ENCODE results near the gene ATP6V1G1.
"Not testable (repeated sequence)": the region's sequence is repeated elsewhere in the genome, so short reads cannot be mapped to it uniquely, and the experiment has no call there.

The ATP6V1G1 gene, protein sequence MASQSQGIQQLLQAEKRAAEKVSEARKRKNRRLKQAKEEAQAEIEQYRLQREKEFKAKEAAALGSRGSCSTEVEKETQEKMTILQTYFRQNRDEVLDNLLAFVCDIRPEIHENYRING

DNA sequence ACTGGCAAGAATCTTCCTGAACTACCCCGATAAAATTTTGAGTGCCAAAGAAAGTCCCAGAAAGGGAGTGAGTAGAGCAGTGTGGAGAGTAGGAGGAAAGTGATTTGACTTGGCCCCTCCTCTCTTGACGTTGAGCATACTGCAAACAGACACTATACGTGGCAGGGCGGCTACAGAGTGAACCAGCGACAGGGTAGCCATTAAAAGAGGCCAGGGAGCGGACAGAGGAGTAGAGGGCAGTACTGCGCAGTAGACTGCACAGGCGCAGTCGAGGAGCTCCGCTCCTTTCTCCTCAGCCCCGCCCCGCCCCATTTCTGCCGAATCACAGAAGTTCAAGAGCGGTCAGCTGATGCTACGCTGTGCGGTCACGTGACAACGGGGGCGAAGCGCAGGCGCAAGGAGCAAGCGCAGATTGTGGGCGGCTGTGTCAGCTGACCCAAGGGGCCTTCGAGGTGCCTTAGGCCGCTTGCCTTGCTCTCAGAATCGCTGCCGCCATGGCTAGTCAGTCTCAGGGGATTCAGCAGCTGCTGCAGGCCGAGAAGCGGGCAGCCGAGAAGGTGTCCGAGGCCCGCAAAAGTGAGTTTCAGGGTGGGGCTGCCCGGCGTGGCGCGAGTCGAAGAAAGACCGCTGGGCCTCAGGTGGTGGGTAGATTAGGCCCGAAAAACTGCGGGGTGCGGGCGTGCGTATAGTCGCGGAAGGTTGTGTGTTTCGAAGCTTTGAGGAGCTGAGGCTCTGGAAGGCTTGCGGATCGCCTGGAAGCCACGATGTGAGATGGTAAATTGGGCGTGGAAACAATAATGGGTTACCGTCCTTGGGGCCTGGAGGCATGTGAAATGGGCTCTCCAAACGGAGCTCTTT lies at the start of gene ATP6V1G1:
Gene ATP6V1G1 (plus strand): TSS at position 425 of the 858 bp plus-strand sequence. CDS start 70 bp downstream, at position 495.
- DNase-seq: peak; percentile 99

DNA sequence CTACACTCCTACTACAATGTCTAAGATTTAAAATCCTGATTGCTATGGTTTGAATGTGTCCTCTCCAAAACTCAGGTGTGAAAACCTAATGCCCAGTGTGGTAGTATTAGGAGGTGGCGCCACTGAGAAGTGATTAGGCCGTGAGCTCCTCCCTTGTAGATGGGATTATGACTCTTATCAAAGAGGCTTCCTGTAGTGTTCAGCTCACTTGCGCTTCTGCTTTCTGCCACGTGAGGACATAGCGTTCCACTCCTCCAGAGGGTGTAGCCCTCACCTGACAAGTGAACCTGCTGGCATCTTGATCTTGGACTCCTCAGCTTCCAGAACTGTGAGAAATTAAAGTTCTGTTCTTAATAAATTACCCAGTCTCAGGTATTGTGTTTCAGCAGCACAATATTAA lies 49.3 kb upstream of the ATP6V1G1 start:
- peak; percentile 48 for DNase-seq

DNA sequence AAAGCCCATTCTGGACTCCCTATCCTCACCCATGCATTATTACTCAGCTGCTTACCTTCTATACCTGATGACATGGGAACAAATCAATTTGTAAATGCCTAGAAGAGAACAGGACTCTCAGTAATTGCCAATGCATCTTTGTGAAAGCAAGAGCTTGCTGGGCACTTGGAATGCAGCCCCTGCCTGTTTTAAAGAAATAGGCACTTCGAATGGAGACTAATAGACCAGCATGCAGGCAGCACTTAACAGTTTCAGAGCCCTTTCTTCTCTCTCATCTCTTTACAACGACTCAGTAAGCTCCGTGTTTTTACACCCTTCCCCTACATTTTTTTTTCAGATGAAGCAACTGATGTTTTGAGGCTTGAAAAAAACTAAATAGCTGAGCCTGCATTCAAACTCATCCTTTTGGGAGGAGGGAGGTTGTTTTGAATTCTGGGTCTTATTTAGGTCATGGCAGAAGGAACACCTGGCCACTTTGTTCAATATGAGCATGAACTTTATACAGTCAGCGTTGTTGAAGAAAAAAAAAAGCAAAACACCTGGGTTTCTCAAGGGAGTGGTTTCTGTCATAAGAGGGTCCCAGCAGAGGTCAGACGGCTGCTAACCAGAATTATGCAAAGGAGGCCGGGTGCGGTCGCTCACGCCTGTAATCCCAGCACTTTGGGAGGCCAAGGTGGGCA lies 47.7 kb upstream of the ATP6V1G1 start:
- no peak for DNase-seq

DNA sequence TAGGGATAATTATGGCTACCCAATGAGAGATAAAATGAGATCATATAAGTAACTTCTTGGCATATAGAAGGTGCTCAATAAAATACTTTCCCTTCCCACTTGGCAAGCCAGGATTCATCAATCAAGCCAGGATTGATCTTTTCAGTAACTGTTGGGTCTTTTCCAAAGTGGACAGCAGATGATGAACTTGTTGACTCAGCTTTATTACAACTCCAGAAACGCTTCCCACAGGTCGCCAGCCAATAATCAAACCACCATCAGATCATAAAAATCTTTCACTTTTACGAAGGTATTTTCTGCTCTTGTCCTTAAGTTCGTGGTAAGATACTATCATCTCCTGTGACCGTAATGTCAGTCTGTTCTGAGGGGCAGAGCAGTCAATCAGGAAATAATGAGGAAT lies 42.5 kb upstream of the ATP6V1G1 start:
- DNase-seq: no peak

DNA sequence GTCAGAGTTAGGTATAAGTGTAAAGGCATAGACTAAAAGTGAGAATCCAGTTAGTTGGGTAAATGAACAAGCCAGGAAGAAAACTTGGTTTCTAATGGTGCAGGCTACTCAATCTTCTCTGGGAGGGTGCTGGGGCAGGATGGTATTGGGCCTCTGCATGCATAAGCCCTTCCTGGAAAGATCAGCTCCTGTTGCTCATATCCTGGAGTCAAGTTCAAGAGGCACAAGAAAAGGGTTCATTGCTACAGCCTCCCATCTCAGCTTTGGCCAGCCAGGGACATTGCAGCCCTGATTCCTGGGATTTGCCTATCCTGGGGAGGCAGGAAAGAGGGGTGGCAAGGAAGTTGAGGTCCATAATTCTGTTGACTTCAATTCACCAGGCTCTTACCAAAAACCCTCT lies 40.7 kb upstream of the ATP6V1G1 start:
- DNase-seq: no peak

DNA sequence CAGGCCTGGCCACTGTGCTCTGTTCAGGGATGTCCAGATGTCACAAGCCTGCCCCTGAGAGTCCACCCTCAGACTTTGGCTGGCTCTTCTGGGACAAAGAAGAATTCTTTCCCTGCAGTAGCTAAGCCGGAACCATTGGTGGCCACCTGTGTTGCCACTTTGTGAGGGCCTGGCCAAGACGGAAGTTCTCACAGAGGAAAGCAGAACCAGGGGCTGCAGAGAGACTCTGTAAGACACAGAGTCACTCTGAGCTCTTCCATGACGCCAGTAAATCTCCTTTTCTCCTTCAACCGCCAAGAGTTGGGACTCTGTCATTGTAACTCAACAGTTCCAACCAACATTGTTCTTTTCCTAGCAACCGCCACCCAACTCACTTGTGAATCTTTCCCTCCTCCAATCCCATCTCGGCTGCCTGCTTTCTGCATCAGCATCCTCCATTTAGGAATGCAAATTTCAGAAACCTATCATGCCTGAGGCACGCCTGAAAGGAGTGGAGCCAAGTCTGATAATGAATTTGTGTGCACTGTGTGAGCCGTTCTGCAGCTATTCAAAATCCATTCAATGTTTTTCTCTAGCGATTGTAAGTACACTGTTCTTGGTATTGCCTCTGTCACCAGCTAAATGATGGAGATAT lies 37.8 kb upstream of the ATP6V1G1 start:
- no peak for DNase-seq

DNA sequence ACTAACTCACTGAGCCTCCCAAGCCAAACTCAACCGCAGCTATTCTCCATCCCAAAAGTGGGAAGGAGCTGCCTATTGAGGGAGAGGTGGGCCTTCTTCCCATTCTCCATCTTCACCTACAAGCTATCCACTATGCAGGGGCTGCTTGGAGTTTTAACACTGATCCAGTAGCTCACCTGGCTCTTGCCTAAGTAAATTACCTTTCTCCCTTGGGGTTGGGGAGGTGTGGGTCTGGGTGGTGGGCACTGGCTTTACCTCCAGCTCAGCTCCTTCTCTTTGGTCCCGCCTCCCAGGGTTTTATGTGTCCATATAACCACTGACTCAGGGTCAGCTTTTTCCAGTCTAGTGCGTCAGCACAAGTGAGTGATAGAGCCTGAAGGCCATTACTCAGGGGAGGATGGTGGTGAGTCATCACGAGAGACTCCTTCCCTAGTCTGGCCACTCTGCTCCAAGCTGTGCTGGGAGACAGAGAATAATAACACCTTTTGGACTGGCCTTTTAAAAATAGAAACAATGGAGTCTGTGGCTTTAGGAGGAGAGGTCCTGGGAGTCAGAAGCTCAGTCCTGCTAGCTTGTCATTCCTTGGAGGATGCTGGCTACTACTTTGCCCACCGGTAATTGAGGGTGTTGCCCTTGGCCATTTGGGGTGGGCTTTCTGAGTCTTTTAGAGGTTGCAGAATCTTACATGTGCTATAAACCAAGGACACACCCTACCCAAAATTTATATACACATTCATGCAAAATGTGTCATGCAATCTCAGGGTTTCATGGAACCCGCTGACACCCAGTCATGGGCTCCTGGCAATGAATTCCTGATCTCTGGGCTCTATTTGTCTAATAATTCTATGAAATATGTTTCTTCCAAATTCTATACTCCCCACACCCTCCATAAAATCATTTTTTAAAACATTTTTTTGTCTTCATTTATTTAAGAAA lies 35.6 kb upstream of the ATP6V1G1 start:
- peak; percentile 63 for DNase-seq

DNA sequence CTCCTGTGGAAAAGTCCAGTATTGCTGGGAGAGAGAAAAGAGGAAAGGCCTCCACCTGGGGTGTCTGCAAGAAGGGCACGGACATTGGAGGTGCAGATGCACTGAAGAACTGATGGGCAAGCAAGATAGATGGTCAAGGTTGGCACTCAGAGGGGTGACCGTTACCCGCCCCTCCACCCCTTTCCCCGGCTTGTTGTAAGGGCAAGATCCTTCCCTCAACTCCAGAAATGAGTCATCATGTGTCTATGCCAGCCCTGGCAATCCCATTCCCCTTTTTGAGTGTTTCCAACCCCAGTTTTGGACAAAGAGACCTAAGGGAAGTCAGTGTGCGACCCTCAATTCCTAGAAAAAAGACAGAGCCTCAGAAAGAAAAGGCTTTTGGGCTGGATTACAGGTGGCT lies 34.9 kb upstream of the ATP6V1G1 start:
- DNase-seq: no peak

DNA sequence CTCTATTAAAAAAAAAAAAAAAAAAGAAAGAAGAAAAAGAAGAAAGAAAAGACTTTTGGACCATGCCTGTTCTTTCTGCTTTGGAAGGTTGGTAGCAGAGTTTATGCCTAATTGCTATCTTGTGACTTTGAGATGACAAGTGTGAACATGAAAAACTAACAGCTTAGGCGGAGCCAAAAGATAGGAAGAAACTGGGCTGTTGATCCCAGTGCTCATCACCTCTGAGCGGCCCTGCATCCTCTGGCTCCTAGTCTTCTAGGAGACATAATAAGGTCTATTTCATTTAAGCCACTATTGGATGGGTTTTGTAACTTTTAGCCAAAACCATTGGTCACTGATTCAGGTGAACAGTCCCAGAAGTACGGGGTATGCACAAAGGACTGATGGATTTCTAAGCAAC lies 34.4 kb upstream of the ATP6V1G1 start:
- DNase-seq: no peak

DNA sequence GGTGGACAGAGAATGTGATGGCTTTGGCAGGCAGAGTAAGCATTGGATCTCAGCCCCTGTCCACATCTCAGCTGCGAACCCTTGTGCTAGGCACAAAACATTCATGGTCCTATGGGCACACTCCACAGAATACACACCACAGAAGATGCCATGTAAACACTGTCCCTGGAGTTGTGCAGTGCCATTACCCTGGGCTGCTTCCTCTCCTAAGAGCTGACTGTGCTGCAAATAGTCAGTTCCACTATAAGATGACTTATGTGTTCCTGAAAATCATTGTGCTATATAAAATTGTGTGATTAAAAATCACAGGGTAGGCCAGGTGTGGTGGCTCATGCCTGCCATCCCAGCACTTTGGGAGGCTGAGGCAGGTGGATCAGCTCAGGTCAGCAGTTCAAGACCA lies 31.9 kb upstream of the ATP6V1G1 start:
- no peak for DNase-seq

DNA sequence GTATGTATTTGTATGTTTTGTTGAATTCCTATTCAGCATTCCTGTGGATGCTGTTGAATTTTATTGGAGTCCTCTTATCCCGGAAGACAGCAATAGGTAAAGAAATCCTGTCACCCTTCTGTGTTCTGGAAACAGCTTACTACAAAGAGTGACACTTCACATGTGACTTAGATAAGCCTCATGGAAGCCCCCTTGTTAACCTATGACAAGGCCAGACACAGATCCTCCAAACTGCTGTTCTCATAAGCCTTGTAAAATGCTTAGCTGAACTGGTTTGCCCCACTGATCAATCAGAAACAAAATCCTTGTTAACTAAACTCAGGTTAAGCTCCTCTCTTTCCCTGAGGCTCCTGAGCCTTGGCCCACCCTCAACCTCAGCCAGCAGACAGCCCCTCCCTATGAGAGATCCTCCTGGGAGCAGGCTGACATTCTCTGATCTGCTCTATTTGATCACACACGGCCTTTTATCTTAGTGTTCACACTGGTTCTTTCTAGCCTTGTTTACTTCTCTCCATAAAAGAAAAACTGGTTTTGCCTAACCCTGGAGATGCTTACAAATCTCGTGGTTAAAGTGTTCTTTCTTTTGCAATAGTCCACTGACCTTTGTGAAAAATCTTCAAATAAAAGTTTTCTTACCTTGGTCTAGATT lies 29.4 kb upstream of the ATP6V1G1 start:
- DNase-seq: peak; percentile 59

DNA sequence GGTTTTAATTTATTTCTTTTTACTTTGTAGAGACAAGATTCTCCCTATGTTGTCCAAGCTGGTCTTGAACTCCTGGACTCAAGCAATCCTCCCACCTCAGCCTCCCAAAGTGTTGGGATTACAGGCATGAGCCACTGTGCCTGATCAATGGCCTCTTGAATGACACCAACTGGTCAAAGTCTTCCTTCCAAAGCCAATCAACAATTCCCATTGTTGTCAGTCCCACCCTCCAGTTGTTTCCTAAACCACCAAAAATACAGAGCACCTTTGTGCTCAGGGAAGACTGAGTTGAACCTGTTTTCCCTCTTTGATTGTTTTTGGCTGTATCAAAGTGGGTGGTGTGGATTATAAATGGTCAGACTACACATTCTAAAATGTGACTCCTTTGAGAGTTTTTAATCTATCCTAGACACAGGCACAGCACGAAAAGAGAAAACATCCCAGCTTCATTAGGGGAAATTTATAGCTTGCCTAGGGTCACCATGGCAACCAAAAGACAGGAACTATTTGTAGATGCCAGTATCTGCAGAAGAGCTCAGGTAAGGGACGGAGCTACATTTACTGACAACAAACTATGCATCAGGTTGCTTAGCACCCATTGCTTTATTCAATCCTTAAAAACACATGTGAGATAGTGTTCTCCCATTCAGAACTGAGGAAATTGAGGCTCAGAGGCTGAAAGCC lies 27.6 kb upstream of the ATP6V1G1 start:
- DNase-seq: no peak

DNA sequence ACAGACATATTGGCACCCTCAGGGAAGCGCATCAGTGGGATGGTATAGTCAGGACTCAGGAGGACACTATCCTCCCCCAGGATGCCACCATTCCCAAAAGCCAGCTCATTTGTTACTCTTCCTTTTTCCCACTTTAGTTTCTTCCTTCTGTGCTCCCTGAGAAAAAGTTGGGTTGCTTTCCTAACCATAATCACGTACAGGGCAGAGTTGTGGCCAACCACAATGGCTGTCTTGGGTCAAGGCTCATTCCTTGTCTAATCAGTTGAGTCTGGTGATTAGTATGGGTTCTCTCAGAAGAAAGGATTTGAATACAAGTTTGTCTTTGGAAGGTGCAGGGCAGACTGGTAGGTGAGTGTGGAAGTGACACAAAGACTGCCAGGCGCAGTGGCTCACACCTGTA lies 26.6 kb upstream of the ATP6V1G1 start:
- DNase-seq: no peak

DNA sequence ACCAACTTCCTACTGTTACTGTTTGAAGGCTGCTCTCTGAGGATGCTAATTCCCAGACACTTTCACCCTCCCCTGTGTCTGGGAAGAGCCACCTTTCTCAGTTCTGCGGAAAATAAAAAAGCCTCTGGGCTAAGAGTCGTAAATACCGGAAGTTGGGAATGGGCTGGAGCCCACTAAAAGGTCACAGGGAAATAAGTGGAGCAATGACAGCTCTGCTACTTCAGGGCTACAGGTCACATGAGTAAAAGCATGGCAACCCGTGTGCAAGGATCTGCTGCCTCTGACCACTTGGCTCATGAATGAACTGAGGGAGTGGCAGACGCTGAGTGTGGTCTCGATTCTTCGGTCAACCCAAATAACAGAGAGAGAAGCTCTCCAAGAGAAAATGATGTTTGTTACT lies 25.8 kb upstream of the ATP6V1G1 start:
- no peak for DNase-seq

DNA sequence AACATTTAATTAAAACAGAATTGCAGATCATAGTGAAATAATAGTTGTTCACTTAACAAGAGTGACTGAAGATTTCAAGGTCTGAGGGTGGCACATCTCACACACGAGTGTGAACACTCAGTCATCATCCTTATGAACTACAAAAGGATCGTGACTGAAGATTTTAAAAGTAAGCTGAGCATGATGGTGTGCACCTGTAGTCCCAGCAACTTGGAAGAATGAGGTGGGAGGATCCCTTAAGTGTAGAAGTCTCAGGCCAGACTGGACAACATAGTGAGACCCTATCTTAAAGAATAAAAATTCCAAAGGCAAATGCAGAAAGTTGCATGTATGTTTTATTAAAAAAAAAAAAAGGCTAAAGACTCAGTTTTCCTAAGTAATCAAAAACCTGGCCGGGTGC lies 22.4 kb upstream of the ATP6V1G1 start:
- DNase-seq: no peak

DNA sequence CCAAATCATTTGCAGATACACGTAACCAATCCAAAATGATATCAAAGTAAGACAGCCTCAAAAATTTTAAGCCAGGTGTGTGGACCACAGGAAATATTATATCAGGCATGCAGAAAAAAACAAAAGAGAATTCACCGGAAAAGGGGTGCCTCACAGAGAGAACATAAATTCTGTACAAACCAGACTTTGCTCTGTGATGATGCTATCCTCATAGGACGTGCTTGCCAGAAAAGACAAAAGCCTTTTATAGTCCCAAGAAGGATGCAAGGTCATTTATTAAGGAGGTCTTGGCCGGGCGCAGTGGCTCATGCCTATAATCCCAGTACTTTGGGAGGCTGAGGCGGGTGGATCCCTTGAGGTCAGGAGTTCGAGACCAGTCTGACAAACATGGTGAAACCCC lies 16.8 kb upstream of the ATP6V1G1 start:
- no peak for DNase-seq

DNA sequence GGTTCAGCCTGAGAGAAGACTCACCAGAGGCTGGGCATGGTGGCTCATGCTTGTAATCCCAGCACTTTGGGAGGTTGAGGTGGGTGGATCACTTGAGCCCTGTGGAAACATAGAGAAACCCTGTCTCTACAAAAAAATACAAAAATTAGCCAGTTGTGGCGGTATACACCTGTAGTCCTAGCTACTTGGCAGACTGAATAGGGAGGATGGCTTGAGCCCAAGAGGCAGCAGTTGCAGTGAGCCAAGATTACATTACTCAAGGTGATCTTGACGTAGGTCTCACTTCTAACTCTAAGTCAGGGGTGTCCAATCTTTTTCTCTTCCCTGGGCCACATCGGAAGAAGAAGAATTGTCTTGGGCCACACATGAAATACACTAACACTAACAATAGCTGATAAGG lies 16.2 kb upstream of the ATP6V1G1 start:
- DNase-seq: no peak

DNA sequence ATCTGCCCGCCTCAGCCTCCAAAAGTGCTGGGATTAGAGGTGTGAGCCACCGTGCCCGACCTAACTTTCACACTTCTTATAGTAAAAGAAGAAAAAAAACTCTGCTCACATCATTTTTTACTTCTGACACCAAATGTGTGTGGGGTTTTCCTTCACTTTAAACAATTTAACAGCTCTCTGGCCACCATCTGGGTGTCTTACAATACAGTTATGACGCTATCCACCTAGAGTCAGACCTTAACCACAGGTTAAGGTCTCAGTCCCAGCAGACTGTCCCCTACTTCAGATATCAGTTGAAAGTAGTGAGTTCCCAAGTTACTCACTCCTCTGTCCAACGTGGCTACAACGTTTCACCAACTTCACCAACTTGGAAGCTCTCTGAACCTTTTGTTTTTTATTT lies 15.4 kb upstream of the ATP6V1G1 start:
- no peak for DNase-seq

DNA sequence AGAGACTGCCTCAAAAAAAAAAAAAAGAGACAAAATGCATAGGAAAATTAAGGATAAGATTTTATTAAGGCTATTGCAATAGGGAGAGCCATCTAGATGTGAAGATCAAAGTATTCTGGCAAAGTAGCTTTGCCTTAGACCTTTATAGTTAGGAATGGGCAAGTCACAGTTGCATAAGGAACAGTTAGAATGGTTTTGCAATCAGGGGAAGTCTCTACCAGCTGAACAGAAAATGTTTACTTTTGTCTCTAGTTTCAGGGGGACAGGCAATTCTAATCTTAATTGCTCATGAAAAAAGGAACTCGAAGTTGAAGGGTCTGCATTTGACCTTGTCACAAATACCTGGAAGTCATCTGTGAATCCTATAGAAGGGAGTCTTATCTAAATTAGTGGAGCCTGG lies 13.1 kb upstream of the ATP6V1G1 start:
- no peak for DNase-seq

DNA sequence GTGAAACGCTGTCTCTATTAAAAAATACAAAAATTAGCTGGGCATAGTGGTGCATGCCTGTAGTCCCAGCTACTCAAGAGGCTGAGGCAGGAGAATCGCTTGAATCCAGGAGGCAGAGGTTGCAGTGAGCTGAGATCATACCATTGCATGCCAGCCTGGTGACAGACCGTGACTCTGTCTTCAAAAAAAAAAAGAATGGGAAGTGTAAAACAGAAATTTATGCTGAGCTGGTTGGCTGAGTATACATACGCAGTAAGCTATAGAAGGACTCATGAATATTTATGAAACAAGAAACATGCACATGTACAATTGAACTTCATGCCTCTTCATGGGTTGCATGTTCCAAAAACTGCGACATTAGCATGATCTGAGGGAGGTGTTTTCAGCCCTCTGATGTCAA lies 10.8 kb upstream of the ATP6V1G1 start:
- not testable (repeated sequence) for DNase-seq

DNA sequence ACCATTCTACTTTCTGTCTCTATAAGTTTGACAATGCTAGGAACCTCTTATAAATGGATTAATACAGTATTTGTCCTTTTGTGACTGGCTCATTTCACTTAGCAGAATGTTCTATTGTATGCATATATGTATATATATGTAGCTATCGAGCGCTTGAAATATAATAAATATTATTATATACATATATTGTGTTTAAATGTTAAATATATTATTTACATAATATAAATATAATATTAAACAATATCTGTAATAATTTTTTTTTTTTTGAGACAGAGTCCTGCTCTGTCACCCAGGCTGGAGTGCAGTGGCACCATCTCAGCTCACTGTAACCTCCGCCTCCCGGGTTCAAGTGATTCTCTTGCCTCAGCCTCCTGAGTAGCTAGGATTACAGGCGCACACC lies 9.4 kb upstream of the ATP6V1G1 start:
- DNase-seq: not testable (repeated sequence)
